Right atrium auricular region (tissue), 2 donors: ENCODE results near the gene LIM2. TPM values are rescaled to one million over a fixed set of nuclear protein-coding genes. Genes with fewer than 3 reads are reported as not detected.
"Not testable (repeated sequence)": the region's sequence is repeated elsewhere in the genome, so short reads cannot be mapped to it uniquely, and the experiment has no call there.

Experiments
- DNase-seq: peaks from one replicate; pipeline ENCODE4 v3.0.0-alpha.2; 2019; ENCODE audit warnings: low spot score
- H3K27ac ChIP-seq, 2 donors: fragments of 200-600 bp; sonication (generic); 1 replicate in 1 of 2; 2 replicates in 1 of 2; pipeline ENCODE4 v1.5.1; 2016 to 2019
- H3K27me3 ChIP-seq, 2 donors: fragments of 200-600 bp; sonication (generic); one replicate each; pipeline versions ENCODE4 v1.5.1 to v1.6.0; 2017 to 2019
- H3K36me3 ChIP-seq: fragments of 200-600 bp; sonication (generic); one replicate; pipeline ENCODE4 v1.5.1; 2016
- H3K4me1 ChIP-seq, 2 donors: fragments of 200-600 bp; sonication (generic); one replicate each; pipeline versions ENCODE4 v1.5.1 to v1.6.0; 2017 to 2019
- H3K4me3 ChIP-seq, 2 donors: fragments of 200-600 bp; sonication (generic); 1 replicate in 1 of 2; 2 replicates in 1 of 2; pipeline ENCODE4 v1.5.1; 2017 to 2019; ENCODE audit warnings: mild to moderate bottlenecking in 1 of 2, moderate library complexity in 1 of 2
- H3K9me3 ChIP-seq, 2 donors: fragments of 200-600 bp; sonication (generic); one replicate each; pipeline ENCODE4 v1.5.1; 2019
- CTCF ChIP-seq, 2 donors: fragments of 200-600 bp; sonication (generic); IDR thresholded peaks; one replicate each; pipeline ENCODE4 v1.5.1; 2019; ENCODE audit warnings: antibody characterized with exemption in 2 of 2
- total RNA-seq, 2 donors: library from RNA; depleted of rRNA; stranded (reverse); fragments of >200 nt; gene quantifications; one replicate each; pipeline ENCODE4 v1.1.0, GENCODE V29; 2016

LIM2 gene
- total RNA-seq, 2 donors from 2014 or later: not detected

- H3K36me3 ChIP-seq: no peaks in the 10 kb centered on the region
- TF ChIP-seq CTCF (IDR thresholded peaks at IDR 0.05): no peak
- H3K27ac ChIP-seq: no peak overlapping the region
- no peak for DNase-seq
- no peaks in the 10 kb centered on the region for H3K27me3 ChIP-seq
- no peaks in the 10 kb centered on the region for H3K4me1 ChIP-seq
- no peaks in the 10 kb centered on the region for H3K9me3 ChIP-seq
- no peak overlapping the region for H3K4me3 ChIP-seq
Observed at GRCh38 chr19:51415187-51415586, 27.4 kb upstream of the LIM2 start.

GRCh38 chr19:51410950-51411748, 23.4 kb upstream of the LIM2 start:
- H3K4me1 ChIP-seq: no peaks in the 10 kb centered on the region
- no peak for DNase-seq

GRCh38 chr19:51407511-51408131, 19.8 kb upstream of the LIM2 start:
- Histone ChIP-seq H3K27ac (no peak overlapping the region), H3K4me3 (no peak overlapping the region), H3K4me1 (no peaks in the 10 kb centered on the region), H3K9me3 (no peaks in the 10 kb centered on the region), H3K36me3 (no peaks in the 10 kb centered on the region), H3K27me3 (no peaks in the 10 kb centered on the region)
- DNase-seq: no peak
- TF ChIP-seq CTCF (IDR thresholded peaks at IDR 0.05): peak in 1 of 2 donors; percentile 42

More at GRCh38 chr19:51410950-51411748, 23.4 kb upstream of the LIM2 start:
- Histone ChIP-seq H3K27me3 (no peaks in the 10 kb centered on the region), H3K4me3 (no peak overlapping the region), H3K9me3 (no peaks in the 10 kb centered on the region), H3K36me3 (no peaks in the 10 kb centered on the region), H3K27ac (no peak overlapping the region)
- no peak for TF ChIP-seq CTCF (IDR thresholded peaks at IDR 0.05)

- H3K27ac ChIP-seq: no peak overlapping the region
- DNase-seq: no peak
- no peaks in the 10 kb centered on the region for H3K36me3 ChIP-seq
- no peaks in the 10 kb centered on the region for H3K27me3 ChIP-seq
- no peaks in the 10 kb centered on the region for H3K4me1 ChIP-seq
- H3K9me3 ChIP-seq: peaks cover 6 to 10% of the 10 kb centered on the region in 2 donors
- no peak for TF ChIP-seq CTCF (IDR thresholded peaks at IDR 0.05)
- no peak overlapping the region for H3K4me3 ChIP-seq
Observed at GRCh38 chr19:51402117-51402516, 14.3 kb upstream of the LIM2 start.

- not testable (repeated sequence) for H3K27me3 ChIP-seq, H3K27ac ChIP-seq, DNase-seq
Observed at GRCh38 chr19:51399936-51400335, 12.2 kb upstream of the LIM2 start.

GRCh38 chr19:51399231-51399630, 11.5 kb upstream of the LIM2 start:
- H3K4me3 ChIP-seq: no peak overlapping the region
- H3K4me1 ChIP-seq: peaks cover 0 to 6% of the 10 kb centered on the region in 2 donors
- H3K9me3 ChIP-seq: peaks cover 6 to 10% of the 10 kb centered on the region in 2 donors
- H3K36me3 ChIP-seq: no peaks in the 10 kb centered on the region
- no peaks in the 10 kb centered on the region for H3K27me3 ChIP-seq
- no peak for TF ChIP-seq CTCF (IDR thresholded peaks at IDR 0.05)
- H3K27ac ChIP-seq: no peak overlapping the region
- DNase-seq: no peak

More at GRCh38 chr19:51399936-51400335, 12.2 kb upstream of the LIM2 start:
- not testable (repeated sequence) for H3K4me1 ChIP-seq, H3K9me3 ChIP-seq, H3K4me3 ChIP-seq, H3K36me3 ChIP-seq
